ENCODE measurements around the gene KCNJ10.
"Not testable (repeated sequence)": the region's sequence is repeated elsewhere in the genome, so short reads cannot be mapped to it uniquely, and the experiment has no call there.

KCNJ10 gene

GRCh38 chr1:160111462-160111861, 41.5 kb upstream of the KCNJ10 start:
- H3K27me3 ChIP-seq (ENCODE audit: control insufficient read depth, insufficient read depth, low read length, poor library complexity, severe bottlenecking); H3K9me3 ChIP-seq (ENCODE audit: control insufficient read depth, low read length); H3K36me3 ChIP-seq (ENCODE audit: control insufficient read depth, insufficient read depth, low read length); H3K4me3 ChIP-seq (ENCODE audit: insufficient read depth, low read depth, low read length); H3K27ac ChIP-seq (ENCODE audit: insufficient read depth, low read depth, low read length, poor library complexity, severe bottlenecking): not testable (repeated sequence)
- H3K4me1 ChIP-seq (ENCODE audit: control insufficient read depth, insufficient read depth, low read length): peaks cover 61% of the 10 kb centered on the region
- 92 to 95% methylated on average over 10 of the region's 10 CpGs for WGBS, 2 experiments

- Histone ChIP-seq H3K36me3 (ENCODE audit: control insufficient read depth, insufficient read depth, low read length) (no peaks in the 10 kb centered on the region), H3K27me3 (ENCODE audit: control insufficient read depth, insufficient read depth, low read length, poor library complexity, severe bottlenecking) (no peaks in the 10 kb centered on the region), H3K4me3 (ENCODE audit: insufficient read depth, low read depth, low read length) (no peak overlapping the region), H3K9me3 (ENCODE audit: control insufficient read depth, low read length) (no peaks in the 10 kb centered on the region), H3K4me1 (ENCODE audit: control insufficient read depth, insufficient read depth, low read length) (peaks cover 56% of the 10 kb centered on the region), H3K27ac (ENCODE audit: insufficient read depth, low read depth, low read length, poor library complexity, severe bottlenecking) (peak overlapping the region; percentile 74)
- WGBS, 2 experiments: 50 to 57% methylated on average over 4 of the region's 4 CpGs
Measured at GRCh38 chr1:160109686-160110085, 39.7 kb upstream of the KCNJ10 start.

- Histone ChIP-seq H3K27me3 (ENCODE audit: control insufficient read depth, insufficient read depth, low read length, poor library complexity, severe bottlenecking) (no peaks in the 10 kb centered on the region), H3K4me1 (ENCODE audit: control insufficient read depth, insufficient read depth, low read length) (peaks cover 56% of the 10 kb centered on the region), H3K9me3 (ENCODE audit: control insufficient read depth, low read length) (no peaks in the 10 kb centered on the region), H3K36me3 (ENCODE audit: control insufficient read depth, insufficient read depth, low read length) (no peaks in the 10 kb centered on the region), H3K4me3 (ENCODE audit: insufficient read depth, low read depth, low read length) (no peak overlapping the region), H3K27ac (ENCODE audit: insufficient read depth, low read depth, low read length, poor library complexity, severe bottlenecking) (peak overlapping the region; percentile 74)
- 14 to 17% methylated on average over 6 of the region's 6 CpGs for WGBS, 2 experiments
Measured at GRCh38 chr1:160108888-160109662, 39.1 kb upstream of the KCNJ10 start.

GRCh38 chr1:160107512-160107911, 37.6 kb upstream of the KCNJ10 start:
- Histone ChIP-seq H3K4me3 (ENCODE audit: insufficient read depth, low read depth, low read length) (no peak overlapping the region), H3K27ac (ENCODE audit: insufficient read depth, low read depth, low read length, poor library complexity, severe bottlenecking) (no peak overlapping the region), H3K27me3 (ENCODE audit: control insufficient read depth, insufficient read depth, low read length, poor library complexity, severe bottlenecking) (no peaks in the 10 kb centered on the region), H3K36me3 (ENCODE audit: control insufficient read depth, insufficient read depth, low read length) (no peaks in the 10 kb centered on the region), H3K9me3 (ENCODE audit: control insufficient read depth, low read length) (no peaks in the 10 kb centered on the region), H3K4me1 (ENCODE audit: control insufficient read depth, insufficient read depth, low read length) (peaks cover 57% of the 10 kb centered on the region)
- 100% methylated on average over 1 of the region's 1 CpG for WGBS, 2 experiments

GRCh38 chr1:160105155-160105554, 35.2 kb upstream of the KCNJ10 start:
- WGBS, 2 experiments: 95 to 96% methylated on average over 5 of the region's 5 CpGs
- Histone ChIP-seq H3K27me3 (ENCODE audit: control insufficient read depth, insufficient read depth, low read length, poor library complexity, severe bottlenecking) (peaks cover 1% of the 10 kb centered on the region), H3K9me3 (ENCODE audit: control insufficient read depth, low read length) (no peaks in the 10 kb centered on the region), H3K27ac (ENCODE audit: insufficient read depth, low read depth, low read length, poor library complexity, severe bottlenecking) (no peak overlapping the region), H3K4me1 (ENCODE audit: control insufficient read depth, insufficient read depth, low read length) (peaks cover 54% of the 10 kb centered on the region), H3K36me3 (ENCODE audit: control insufficient read depth, insufficient read depth, low read length) (no peaks in the 10 kb centered on the region), H3K4me3 (ENCODE audit: insufficient read depth, low read depth, low read length) (no peak overlapping the region)

GRCh38 chr1:160104486-160104885, 34.5 kb upstream of the KCNJ10 start:
- no peak overlapping the region for H3K27ac ChIP-seq (ENCODE audit: insufficient read depth, low read depth, low read length, poor library complexity, severe bottlenecking)
- no peak overlapping the region for H3K4me3 ChIP-seq (ENCODE audit: insufficient read depth, low read depth, low read length)
- 61 to 68% methylated on average over 3 of the region's 3 CpGs for WGBS, 2 experiments
- no peaks in the 10 kb centered on the region for H3K9me3 ChIP-seq (ENCODE audit: control insufficient read depth, low read length)
- no peaks in the 10 kb centered on the region for H3K36me3 ChIP-seq (ENCODE audit: control insufficient read depth, insufficient read depth, low read length)
- peaks cover 47% of the 10 kb centered on the region for H3K4me1 ChIP-seq (ENCODE audit: control insufficient read depth, insufficient read depth, low read length)
- peaks cover 8% of the 10 kb centered on the region for H3K27me3 ChIP-seq (ENCODE audit: control insufficient read depth, insufficient read depth, low read length, poor library complexity, severe bottlenecking)

GRCh38 chr1:160103658-160104408, 33.9 kb upstream of the KCNJ10 start:
- H3K27me3 ChIP-seq (ENCODE audit: control insufficient read depth, insufficient read depth, low read length, poor library complexity, severe bottlenecking): peaks cover 10% of the 10 kb centered on the region
- H3K4me3 ChIP-seq (ENCODE audit: insufficient read depth, low read depth, low read length): no peak overlapping the region
- H3K36me3 ChIP-seq (ENCODE audit: control insufficient read depth, insufficient read depth, low read length): no peaks in the 10 kb centered on the region
- WGBS, 2 experiments: 28 to 35% methylated on average over 5 to 6 of the region's 6 CpGs
- H3K4me1 ChIP-seq (ENCODE audit: control insufficient read depth, insufficient read depth, low read length): peaks cover 45% of the 10 kb centered on the region
- H3K9me3 ChIP-seq (ENCODE audit: control insufficient read depth, low read length): no peaks in the 10 kb centered on the region
- no peak overlapping the region for H3K27ac ChIP-seq (ENCODE audit: insufficient read depth, low read depth, low read length, poor library complexity, severe bottlenecking)

GRCh38 chr1:160101717-160102522, 32.0 kb upstream of the KCNJ10 start:
- WGBS, 2 experiments: 87 to 88% methylated on average over 9 of the region's 9 CpGs

GRCh38 chr1:160101037-160101716, 31.2 kb upstream of the KCNJ10 start:
- Histone ChIP-seq H3K27ac (ENCODE audit: insufficient read depth, low read depth, low read length, poor library complexity, severe bottlenecking) (no peak overlapping the region), H3K9me3 (ENCODE audit: control insufficient read depth, low read length) (no peaks in the 10 kb centered on the region), H3K36me3 (ENCODE audit: control insufficient read depth, insufficient read depth, low read length) (no peaks in the 10 kb centered on the region), H3K4me3 (ENCODE audit: insufficient read depth, low read depth, low read length) (no peak overlapping the region), H3K4me1 (ENCODE audit: control insufficient read depth, insufficient read depth, low read length) (peaks cover 51% of the 10 kb centered on the region), H3K27me3 (ENCODE audit: control insufficient read depth, insufficient read depth, low read length, poor library complexity, severe bottlenecking) (peaks cover 16% of the 10 kb centered on the region)
- 31 to 37% methylated on average over 13 of the region's 13 CpGs for WGBS, 2 experiments

More at GRCh38 chr1:160101717-160102522, 32.0 kb upstream of the KCNJ10 start:
- H3K27me3 ChIP-seq (ENCODE audit: control insufficient read depth, insufficient read depth, low read length, poor library complexity, severe bottlenecking): peaks cover 16% of the 10 kb centered on the region
- H3K9me3 ChIP-seq (ENCODE audit: control insufficient read depth, low read length): no peaks in the 10 kb centered on the region
- H3K4me1 ChIP-seq (ENCODE audit: control insufficient read depth, insufficient read depth, low read length): peaks cover 48% of the 10 kb centered on the region
- no peak overlapping the region for H3K27ac ChIP-seq (ENCODE audit: insufficient read depth, low read depth, low read length, poor library complexity, severe bottlenecking)
- H3K4me3 ChIP-seq (ENCODE audit: insufficient read depth, low read depth, low read length): no peak overlapping the region
- no peaks in the 10 kb centered on the region for H3K36me3 ChIP-seq (ENCODE audit: control insufficient read depth, insufficient read depth, low read length)

Measured in ectodermal cell (in vitro differentiated cells).